Astrocyte (in vitro differentiated cells and primary cell): ENCODE results near the gene MLNR. TPM values are rescaled to one million over a fixed set of nuclear protein-coding genes. Genes with fewer than 3 reads are reported as not detected.

Experiments
- DNase-seq: peaks from one replicate; pipeline ENCODE4 v3.0.0-alpha.2; 2010; ENCODE audit warnings: low read depth
- FAIRE-seq: peaks from 2 replicates; lab custom pipeline; 2011; peaks lifted over from hg19 to GRCh38; lab: Jason Lieb, UNC
- H2AFZ ChIP-seq: 2 replicates; pipeline ENCODE4 v1.6.0; 2012; ENCODE audit warnings: low read depth, low read length, inconsistent platforms
- H3K27ac ChIP-seq: 2 replicates; pipeline ENCODE4 v1.5.1; 2011; ENCODE audit warnings: low read depth, low read length, inconsistent platforms
- H3K27me3 ChIP-seq: 2 replicates; pipeline ENCODE4 v1.6.0; 2011; ENCODE audit warnings: low read length, inconsistent platforms; ENCODE audit not compliant: insufficient read depth
- H3K36me3 ChIP-seq: 2 replicates; pipeline ENCODE4 v1.5.1; 2011; ENCODE audit warnings: low read length, inconsistent platforms; ENCODE audit not compliant: insufficient read depth
- H3K4me1 ChIP-seq: 2 replicates; pipeline ENCODE4 v1.5.1; 2011; ENCODE audit warnings: low read length, inconsistent platforms; ENCODE audit not compliant: insufficient read depth
- H3K4me2 ChIP-seq: 2 replicates; pipeline ENCODE4 v1.6.0; 2012; ENCODE audit warnings: low read length, inconsistent platforms
- H3K4me3 ChIP-seq: 2 replicates; pipeline ENCODE4 v1.5.1; 2011; ENCODE audit warnings: low read depth, mild to moderate bottlenecking, low read length, inconsistent platforms; ENCODE audit not compliant: insufficient read depth
- H3K79me2 ChIP-seq: 2 replicates; pipeline ENCODE4 v1.6.0; 2012; ENCODE audit warnings: mild to moderate bottlenecking, low read length, inconsistent platforms; ENCODE audit not compliant: insufficient read depth
- H3K9ac ChIP-seq: 2 replicates; pipeline ENCODE4 v1.6.0; 2012; ENCODE audit warnings: mild to moderate bottlenecking, low read length, inconsistent platforms
- H3K9me3 ChIP-seq: 2 replicates; pipeline ENCODE4 v1.5.1; 2012; ENCODE audit warnings: low read depth, mild to moderate bottlenecking, low read length, inconsistent platforms; ENCODE audit not compliant: insufficient read depth
- H4K20me1 ChIP-seq: 2 replicates; pipeline ENCODE4 v1.6.0; 2012; ENCODE audit warnings: low read length, inconsistent platforms; ENCODE audit not compliant: insufficient read depth
- H3K27ac Mint-ChIP-seq: one replicate; pipeline ENCODE4 v1.8.0; 2021; ENCODE audit warnings: mild to moderate bottlenecking, mixed read lengths; ENCODE audit not compliant: unreplicated experiment
- H3K27me3 Mint-ChIP-seq: one replicate; pipeline ENCODE4 v1.8.0; 2021; ENCODE audit warnings: low read depth, mixed read lengths; ENCODE audit not compliant: unreplicated experiment
- H3K36me3 Mint-ChIP-seq: one replicate; pipeline ENCODE4 v1.8.0; 2021; ENCODE audit warnings: low read depth, mixed read lengths; ENCODE audit not compliant: unreplicated experiment
- H3K4me1 Mint-ChIP-seq: one replicate; pipeline ENCODE4 v1.8.0; 2021; ENCODE audit warnings: low read depth, mixed read lengths; ENCODE audit not compliant: unreplicated experiment
- H3K4me3 Mint-ChIP-seq: one replicate; pipeline ENCODE4 v1.8.0; 2021; ENCODE audit warnings: mild to moderate bottlenecking, moderate library complexity, mixed read lengths; ENCODE audit not compliant: unreplicated experiment
- H3K9me3 Mint-ChIP-seq: one replicate; pipeline ENCODE4 v1.8.0; 2021; ENCODE audit warnings: mild to moderate bottlenecking, mixed read lengths; ENCODE audit not compliant: unreplicated experiment
- EZH2 ChIP-seq: IDR thresholded peaks from 2 replicates; pipeline ENCODE4 v1.6.1; 2012; ENCODE audit warnings: mild to moderate bottlenecking, low read length, inconsistent platforms; ENCODE audit not compliant: insufficient read depth
- total RNA-seq: library from RNA; stranded (reverse); gene quantifications from 2 replicates; pipeline ENCODE4 v1.2.1, GENCODE V29; 2021
- TF ChIP-seq, protein P1 (sequence below): IDR thresholded peaks from 2 replicates; pipeline ENCODE4 v1.5.1; 2011; ENCODE audit warnings: low read depth, mild to moderate bottlenecking, inconsistent platforms, low read length, moderate library complexity; ENCODE audit not compliant: insufficient read depth

Gene MLNR
- total RNA-seq, 1 donor from 2014 or later: not detected

DNA sequence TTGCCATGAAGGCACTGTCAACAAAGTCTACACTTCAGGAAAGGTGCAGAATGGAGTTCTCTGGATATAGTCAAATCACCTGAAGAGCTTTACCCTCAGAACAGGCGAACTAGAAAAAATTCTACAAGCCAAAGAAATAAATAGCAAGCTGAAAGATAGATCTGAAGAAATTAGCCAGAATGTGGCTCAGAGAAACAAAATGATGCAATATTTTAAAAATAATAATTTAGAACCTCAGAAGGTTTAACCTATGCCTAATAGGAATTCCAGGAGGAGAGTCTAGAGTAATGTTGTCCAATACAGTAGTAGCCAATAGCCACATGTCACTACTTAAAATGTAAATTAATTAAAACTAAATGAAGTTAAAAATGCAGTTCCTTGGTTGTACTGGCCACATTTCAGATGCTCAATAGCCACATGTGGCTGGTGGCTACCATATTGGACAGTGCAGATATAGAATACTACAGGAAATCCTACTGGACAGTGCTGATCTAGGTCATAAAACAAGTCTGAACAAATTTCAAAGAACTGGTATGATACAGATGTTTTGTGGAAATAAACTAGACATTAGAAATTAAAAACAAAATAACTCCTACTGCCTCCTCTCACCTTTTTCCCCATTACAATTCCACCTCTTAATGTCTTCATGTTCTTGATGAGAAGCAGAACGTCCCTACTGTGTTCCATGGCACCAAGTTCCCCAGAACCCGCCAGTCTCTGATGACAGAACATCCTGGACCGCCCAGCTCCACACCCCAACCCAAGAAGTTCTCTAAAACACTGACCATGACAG, 26.9 kb downstream of the MLNR start:
- H3K27ac ChIP-seq: peak overlapping the region; percentile 79
- H3K36me3 ChIP-seq: no peaks in the 10 kb centered on the region
- peak overlapping the region; percentile 96 for H2AFZ ChIP-seq
- FAIRE-seq: no peak
- Mint-ChIP-seq H3K4me3 (peak overlapping the region; percentile 99), H3K27ac (peak overlapping the region; percentile 93), H3K27me3 (no peaks in the 10 kb centered on the region), H3K9me3 (peaks cover 3% of the 10 kb centered on the region), H3K36me3 (no peaks in the 10 kb centered on the region), H3K4me1 (peaks cover 11% of the 10 kb centered on the region)
- no peaks in the 10 kb centered on the region for H4K20me1 ChIP-seq
- H3K27me3 ChIP-seq: no peaks in the 10 kb centered on the region
- H3K79me2 ChIP-seq: peaks cover 2% of the 10 kb centered on the region
- no peak for TF ChIP-seq EZH2
- TF ChIP-seq, protein P1, sequence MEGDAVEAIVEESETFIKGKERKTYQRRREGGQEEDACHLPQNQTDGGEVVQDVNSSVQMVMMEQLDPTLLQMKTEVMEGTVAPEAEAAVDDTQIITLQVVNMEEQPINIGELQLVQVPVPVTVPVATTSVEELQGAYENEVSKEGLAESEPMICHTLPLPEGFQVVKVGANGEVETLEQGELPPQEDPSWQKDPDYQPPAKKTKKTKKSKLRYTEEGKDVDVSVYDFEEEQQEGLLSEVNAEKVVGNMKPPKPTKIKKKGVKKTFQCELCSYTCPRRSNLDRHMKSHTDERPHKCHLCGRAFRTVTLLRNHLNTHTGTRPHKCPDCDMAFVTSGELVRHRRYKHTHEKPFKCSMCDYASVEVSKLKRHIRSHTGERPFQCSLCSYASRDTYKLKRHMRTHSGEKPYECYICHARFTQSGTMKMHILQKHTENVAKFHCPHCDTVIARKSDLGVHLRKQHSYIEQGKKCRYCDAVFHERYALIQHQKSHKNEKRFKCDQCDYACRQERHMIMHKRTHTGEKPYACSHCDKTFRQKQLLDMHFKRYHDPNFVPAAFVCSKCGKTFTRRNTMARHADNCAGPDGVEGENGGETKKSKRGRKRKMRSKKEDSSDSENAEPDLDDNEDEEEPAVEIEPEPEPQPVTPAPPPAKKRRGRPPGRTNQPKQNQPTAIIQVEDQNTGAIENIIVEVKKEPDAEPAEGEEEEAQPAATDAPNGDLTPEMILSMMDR: no peak
- H3K4me2 ChIP-seq: peak overlapping the region; percentile 96
- peaks cover 3% of the 10 kb centered on the region for H3K4me1 ChIP-seq
- H3K9me3 ChIP-seq: no peaks in the 10 kb centered on the region
- H3K9ac ChIP-seq: peak overlapping the region; percentile 94
- peak overlapping the region; percentile 90 for H3K4me3 ChIP-seq
- no peak for DNase-seq

DNA sequence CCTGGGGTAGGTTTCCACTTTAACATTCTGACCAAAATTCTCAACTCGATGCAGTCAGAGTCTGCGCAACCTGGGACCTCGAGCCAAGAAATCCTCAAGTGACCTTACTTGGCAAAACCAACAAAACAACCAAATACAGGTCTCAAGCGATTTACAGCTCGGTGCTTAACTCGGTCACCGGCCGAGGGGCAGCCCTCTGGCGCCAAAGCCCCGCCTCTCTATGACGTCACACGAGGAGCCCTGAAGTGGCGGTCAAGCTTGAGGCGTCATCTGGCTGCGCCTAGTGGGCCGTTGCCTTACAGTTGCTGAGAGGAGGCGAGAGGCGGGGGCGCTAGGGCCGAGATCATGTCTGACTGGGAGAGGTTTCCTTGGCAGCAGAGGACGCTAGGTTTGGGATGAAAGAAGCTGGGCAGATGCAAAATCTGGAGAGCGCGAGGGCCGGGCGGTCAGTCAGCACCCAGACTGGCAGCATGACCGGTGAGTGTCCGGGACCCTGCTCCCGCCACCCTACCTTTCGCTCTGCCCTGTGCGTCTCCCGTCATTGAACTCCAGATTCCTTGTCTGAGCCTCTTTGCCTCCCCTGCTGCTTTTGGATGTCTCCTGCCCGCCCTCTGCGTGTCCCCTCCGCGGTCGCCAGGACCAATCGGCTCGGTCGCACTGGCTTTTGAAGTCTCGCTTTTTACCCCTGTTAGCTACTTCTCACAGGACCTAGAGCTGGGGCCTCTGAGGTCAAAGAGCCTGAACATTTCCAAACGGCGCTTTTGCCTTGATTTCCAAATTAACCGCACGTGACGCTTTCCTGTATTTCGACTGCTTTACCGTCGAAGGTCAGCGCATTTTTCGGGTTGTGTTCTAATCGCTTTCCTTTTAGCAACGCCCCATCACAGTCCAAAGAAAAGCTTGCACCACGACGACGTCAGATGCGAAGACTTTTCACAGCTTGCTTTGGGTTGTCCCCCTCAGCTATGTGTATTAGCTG, 27.8 kb downstream of the MLNR start, which contains the start of gene CDADC1:
CDADC1 (plus strand) TSS at position 283 of the 979 bp plus-strand sequence; CDS start at position 396, 113 bp downstream.
- peak; percentile 95 for FAIRE-seq

More for the DNA sequence above, 27.8 kb downstream of the MLNR start, which contains the start of gene CDADC1:
- H3K27me3 ChIP-seq: no peaks in the 10 kb centered on the region
- peaks cover 3% of the 10 kb centered on the region for H3K79me2 ChIP-seq
- Mint-ChIP-seq H3K27ac (peak within 1 kb of the TSS; percentile 93), H3K9me3 (peaks cover 3% of the 10 kb centered on the region), H3K4me3 (peak within 1 kb of the TSS; percentile 99), H3K4me1 (peaks cover 11% of the 10 kb centered on the region), H3K36me3 (no peaks in the 10 kb centered on the region), H3K27me3 (no peaks in the 10 kb centered on the region)
- H3K9ac ChIP-seq: peak within 1 kb of the TSS; percentile 94
- peak within 1 kb of the TSS; percentile 79 for H3K27ac ChIP-seq
- H3K9me3 ChIP-seq: no peaks in the 10 kb centered on the region
- H3K36me3 ChIP-seq: no peaks in the 10 kb centered on the region
- no peaks in the 10 kb centered on the region for H4K20me1 ChIP-seq
- peak within 1 kb of the TSS; percentile 96 for H2AFZ ChIP-seq
- H3K4me3 ChIP-seq: peak within 1 kb of the TSS; percentile 90
- peak; percentile 91 for DNase-seq
- H3K4me1 ChIP-seq: peaks cover 3% of the 10 kb centered on the region
- H3K4me2 ChIP-seq: peak within 1 kb of the TSS; percentile 96
- TF ChIP-seq, protein P1: no peak
- TF ChIP-seq EZH2: no peak
